IMR-90 (cell line): ENCODE data around the gene YJEFN3. TPM values are rescaled to one million over a fixed set of nuclear protein-coding genes. Genes with fewer than 3 reads are reported as not detected.
A peak's percentile ranks its signal among the peaks of the same experiment; 100 is the strongest.

ENCODE experiments used
- ATAC-seq: fragments of 200-7000 bp; cut with Tn5 transposase; 2 replicates; pipeline ENCODE4 v1.9.1; 2020; ENCODE audit warnings: low read depth, mild to moderate bottlenecking, moderate library complexity
- BruUV-seq: library from RNA; stranded (reverse); fragments of 400-500 nt; replicated peaks from 2 replicates; lab custom pipeline; 2021; lab: Mats Ljungman, UMichigan
- CTCF ChIA-PET: fragments of 300-600 bp; formaldehyde crosslinking; extraction: SDS; loops from one replicate; lab custom pipeline; 2021; ENCODE audit warnings: antibody characterized with exemption; lab: Yijun Ruan, JAX
- POLR2A ChIA-PET: fragments of 300-600 bp; sonication (Branson Sonifier 250); formaldehyde crosslinking; loops from one replicate; lab custom pipeline; 2022; ENCODE audit warnings: antibody characterized with exemption; ENCODE audit not compliant: unreplicated experiment; lab: Charles Lee
- DNase-seq: peaks from one replicate; pipeline ENCODE4 v3.0.0; 2013
- H2AFZ ChIP-seq: replicated peaks from 2 replicates; pipeline ENCODE3; 2013; ENCODE audit warnings: low read length, mild to moderate bottlenecking; ENCODE audit not compliant: poor library complexity
- H2AK5ac ChIP-seq: 2 replicates; pipeline ENCODE4 v1.6.1; 2013; ENCODE audit warnings: low read depth, low read length, inconsistent platforms
- H2AK9ac ChIP-seq: replicated peaks from 2 replicates; pipeline ENCODE3; 2013; ENCODE audit warnings: mild to moderate bottlenecking, low read depth, low read length, moderate library complexity; ENCODE audit not compliant: poor library complexity
- H2BK120ac ChIP-seq: 2 replicates; pipeline ENCODE4 v1.6.1; 2013; ENCODE audit warnings: low read depth, low read length, inconsistent platforms
- H2BK15ac ChIP-seq: 3 replicates; pipeline ENCODE4 v1.6.1; 2013; ENCODE audit warnings: low read depth, low read length, inconsistent platforms
- H2BK20ac ChIP-seq: 2 replicates; pipeline ENCODE4 v1.6.1; 2013; ENCODE audit warnings: low read depth, mild to moderate bottlenecking, inconsistent platforms, low read length, moderate library complexity
- H2BK5ac ChIP-seq: 2 replicates; pipeline ENCODE4 v1.6.1; 2013; ENCODE audit warnings: mild to moderate bottlenecking, low read depth, low read length, inconsistent platforms; ENCODE audit not compliant: poor library complexity, severe bottlenecking
- H3K14ac ChIP-seq: replicated peaks from 2 replicates; pipeline ENCODE4 v1.6.1; 2013; ENCODE audit warnings: low read depth, low read length, inconsistent platforms
- H3K18ac ChIP-seq: 2 replicates; pipeline ENCODE4 v1.6.1; 2013; ENCODE audit warnings: low read depth, low read length, control low read depth
- H3K23ac ChIP-seq: 2 replicates; pipeline ENCODE4 v1.6.1; 2013; ENCODE audit warnings: low read depth, low read length, inconsistent platforms
- H3K27ac ChIP-seq: 2 replicates; pipeline ENCODE4 v1.5.1; 2013; ENCODE audit warnings: mild to moderate bottlenecking, control low read depth, low read length; ENCODE audit not compliant: insufficient read depth
- H3K27me3 ChIP-seq: 2 replicates; pipeline ENCODE4 v1.6.1; 2013; ENCODE audit warnings: low read length; ENCODE audit not compliant: control insufficient read depth, insufficient read depth
- H3K36me3 ChIP-seq: 2 replicates; pipeline ENCODE4 v1.6.1; 2013; ENCODE audit warnings: low read length, mixed read lengths; ENCODE audit not compliant: control insufficient read depth, insufficient read depth
- H3K4ac ChIP-seq: 2 replicates; pipeline ENCODE4 v1.6.1; 2013; ENCODE audit warnings: low read depth, low read length, inconsistent platforms
- H3K4me1 ChIP-seq: 2 replicates; pipeline ENCODE4 v1.6.1; 2013; ENCODE audit warnings: low read length, mixed read lengths; ENCODE audit not compliant: control insufficient read depth, insufficient read depth
- H3K4me2 ChIP-seq: 2 replicates; pipeline ENCODE4 v1.6.1; 2013; ENCODE audit warnings: low read depth, mild to moderate bottlenecking, control low read depth, low read length, moderate library complexity
- H3K4me3 ChIP-seq: 2 replicates; pipeline ENCODE4 v1.5.1; 2013; ENCODE audit warnings: low read depth, mild to moderate bottlenecking, control low read depth, low read length, moderate library complexity; ENCODE audit not compliant: insufficient read depth
- H3K56ac ChIP-seq: 2 replicates; pipeline ENCODE4 v1.6.1; 2013; ENCODE audit warnings: low read length, inconsistent platforms; ENCODE audit not compliant: insufficient read depth; ENCODE audit errors: extremely low read depth
- H3K79me1 ChIP-seq, 2 experiments: 2 replicates each; pipeline ENCODE4 v1.6.1; 2013; ENCODE audit warnings: low read length in 2 of 2, inconsistent platforms in 1 of 2, low read depth in 1 of 2
- H3K9ac ChIP-seq: 2 replicates; pipeline ENCODE4 v1.6.1; 2013; ENCODE audit warnings: low read depth, low read length, control low read depth
- H3K9me1 ChIP-seq: 2 replicates; pipeline ENCODE4 v1.6.1; 2013; ENCODE audit warnings: low read length, inconsistent platforms; ENCODE audit not compliant: insufficient read depth
- H3K9me3 ChIP-seq: 2 replicates; pipeline ENCODE4 v1.6.1; 2013; ENCODE audit warnings: low read length; ENCODE audit not compliant: control insufficient read depth, insufficient read depth
- H4K20me1 ChIP-seq: 2 replicates; pipeline ENCODE4 v1.6.1; 2013; ENCODE audit warnings: low read length, inconsistent platforms; ENCODE audit not compliant: insufficient read depth
- H4K5ac ChIP-seq: 2 replicates; pipeline ENCODE4 v1.6.1; 2013; ENCODE audit warnings: mild to moderate bottlenecking, low read depth, low read length, control low read depth
- H4K8ac ChIP-seq, 2 experiments: 2 replicates each; pipeline ENCODE4 v1.6.1; 2013; ENCODE audit warnings: low read depth in 2 of 2, low read length in 2 of 2, control low read depth in 1 of 2, inconsistent platforms in 1 of 2
- H4K91ac ChIP-seq: 2 replicates; pipeline ENCODE4 v1.6.1; 2013; ENCODE audit warnings: low read depth, low read length, inconsistent platforms; ENCODE audit not compliant: insufficient read depth
- WGBS, 2 experiments: methylation state at CpG; one replicate each; pipeline versions ENCODE4 v1.1.5 to v1.1.7; 2013; ENCODE audit warnings: missing lambda C conversion rate in 2 of 2; ENCODE audit not compliant: insufficient read length in 1 of 2; ENCODE audit errors: extremely low coverage in 2 of 2; 5-methylcytosine and 5-hydroxymethylcytosine counted together
- dilution Hi-C: fragments of 300-500 bp; cut with HindIII; formaldehyde crosslinking; loops from one replicate; pipeline ENCODE4 v1.14.3; 2018; ENCODE audit warnings: low sequenced_read_pairs; ENCODE audit not compliant: unreplicated experiment
- in situ Hi-C: fragments of 300-500 bp; cut with MboI; formaldehyde crosslinking; loops from 3 replicates; pipeline ENCODE4 v1.14.3; 2019; ENCODE audit warnings: low sequenced_read_pairs, inconsistent platforms, mixed read lengths
- intact Hi-C: fragments of 100-400 bp; cut with micrococcal nuclease; formaldehyde crosslinking; loops from 2 replicates; pipeline ENCODE4 v1.10.0; 2022
- polyA plus RNA-seq, 3 experiments: library from polyadenylated mRNA; depleted of rRNA; stranded (reverse); fragments of >200 nt; gene quantifications; 2 replicates each; pipeline ENCODE4 v1.2.3, GENCODE V29; 2012; ENCODE audit warnings: low replicate concordance in 1 of 3
- total RNA-seq: library from RNA; depleted of rRNA; stranded (reverse); fragments of >200 nt; gene quantifications from 2 replicates; pipeline ENCODE4 v1.2.3, GENCODE V29; 2012
- TF ChIP-seq, protein P1 (sequence below): fragments of 150-350 bp; IDR thresholded peaks from 2 replicates; pipeline ENCODE4 v1.6.1; 2017; ENCODE audit warnings: mild to moderate bottlenecking, antibody characterized with exemption, low read length, low read depth
- TF ChIP-seq, protein P2 (sequence below): fragments of 150-350 bp; IDR thresholded peaks from 2 replicates; pipeline ENCODE4 v1.6.1; 2016; ENCODE audit warnings: low read depth, mild to moderate bottlenecking, low read length, moderate library complexity, borderline replicate concordance

YJEFN3 gene
- total and polyA plus RNA-seq, 2 of the 4 experiments (the other 2 are of a cell fraction): 0.72 to 4.0 TPM

DNA sequence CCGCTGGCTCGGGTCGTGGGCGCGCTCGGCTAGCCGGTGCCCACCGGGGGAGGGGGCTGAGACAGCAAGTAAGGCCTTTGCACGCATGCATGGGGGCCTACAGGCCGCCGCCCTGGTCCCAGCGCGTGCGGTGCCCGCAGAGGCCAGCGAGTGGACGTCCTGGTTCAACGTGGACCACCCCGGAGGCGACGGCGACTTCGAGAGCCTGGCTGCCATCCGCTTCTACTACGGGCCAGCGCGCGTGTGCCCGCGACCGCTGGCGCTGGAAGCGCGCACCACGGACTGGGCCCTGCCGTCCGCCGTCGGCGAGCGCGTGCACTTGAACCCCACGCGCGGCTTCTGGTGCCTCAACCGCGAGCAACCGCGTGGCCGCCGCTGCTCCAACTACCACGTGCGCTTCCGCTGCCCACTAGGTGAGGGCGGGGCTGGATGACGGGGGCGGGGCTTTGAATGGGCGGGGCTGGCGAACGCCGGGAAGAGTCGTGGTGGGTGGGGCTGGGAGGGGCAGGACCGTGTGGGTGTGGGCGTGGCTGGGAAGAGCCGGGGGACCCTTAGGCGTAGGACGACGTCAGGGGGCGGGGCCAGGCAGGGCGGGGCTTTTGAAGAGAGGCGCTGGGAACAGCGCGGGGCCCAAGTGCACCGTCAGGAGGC is 11.5 kb downstream of the YJEFN3 start:
- peak; percentile 62 for ATAC-seq
- WGBS, 2 experiments: 22% methylated on average over 40 of the region's 74 CpGs; no CpG with 5 or more reads in 1 of the 2 experiments

More for the DNA sequence above, 11.5 kb downstream of the YJEFN3 start:
- no peaks in the 10 kb centered on the region; the same call in 1 of the 2 replicates for H3K4me1 ChIP-seq
- no peaks in the 10 kb centered on the region; the same call in 1 of the 2 replicates for H3K9me3 ChIP-seq
- H2BK120ac ChIP-seq: no peak overlapping the region
- BruUV-seq: no TSS peak
- no peak overlapping the region for H4K91ac ChIP-seq
- intact Hi-C loops: no loop called here
- no peak overlapping the region for H2BK15ac ChIP-seq
- H2AFZ ChIP-seq: peak overlapping the region; percentile 84
- H3K23ac ChIP-seq: no peak overlapping the region
- no peak overlapping the region for H4K5ac ChIP-seq
- H4K20me1 ChIP-seq: no peaks in the 10 kb centered on the region; the same call in 1 of the 2 replicates
- H3K36me3 ChIP-seq: no peaks in the 10 kb centered on the region
- dilution Hi-C loops: no loop called here
- H3K79me1 ChIP-seq: no peaks in the 10 kb centered on the region
- no peak overlapping the region for H3K14ac ChIP-seq
- no peak overlapping the region for H3K56ac ChIP-seq
- no peak overlapping the region for H4K8ac ChIP-seq
- H2AK9ac ChIP-seq: no peak overlapping the region
- peak; percentile 46 for DNase-seq
- in situ Hi-C loops: loop anchor here (25.0 kb wide), 1 partner anchor 422 kb away; no protein-coding TSS in a partner anchor
- no peak overlapping the region; the same call in 1 of the 2 replicates for H3K4me3 ChIP-seq
- CTCF ChIA-PET: interaction anchor here (1.1 kb wide), 1 partner anchor 13 kb away, joined by 3 read pairs; no protein-coding TSS in a partner anchor
- H2AK5ac ChIP-seq: no peak overlapping the region
- no peak overlapping the region for H3K4ac ChIP-seq
- peak overlapping the region; percentile 78 for H3K4me2 ChIP-seq
- H2BK5ac ChIP-seq: no peak overlapping the region
- no peak overlapping the region for H3K27ac ChIP-seq
- TF ChIP-seq, protein P1, sequence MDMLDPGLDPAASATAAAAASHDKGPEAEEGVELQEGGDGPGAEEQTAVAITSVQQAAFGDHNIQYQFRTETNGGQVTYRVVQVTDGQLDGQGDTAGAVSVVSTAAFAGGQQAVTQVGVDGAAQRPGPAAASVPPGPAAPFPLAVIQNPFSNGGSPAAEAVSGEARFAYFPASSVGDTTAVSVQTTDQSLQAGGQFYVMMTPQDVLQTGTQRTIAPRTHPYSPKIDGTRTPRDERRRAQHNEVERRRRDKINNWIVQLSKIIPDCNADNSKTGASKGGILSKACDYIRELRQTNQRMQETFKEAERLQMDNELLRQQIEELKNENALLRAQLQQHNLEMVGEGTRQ: peak; percentile 29; the same call in 1 of the 2 replicates
- TF ChIP-seq, protein P2, sequence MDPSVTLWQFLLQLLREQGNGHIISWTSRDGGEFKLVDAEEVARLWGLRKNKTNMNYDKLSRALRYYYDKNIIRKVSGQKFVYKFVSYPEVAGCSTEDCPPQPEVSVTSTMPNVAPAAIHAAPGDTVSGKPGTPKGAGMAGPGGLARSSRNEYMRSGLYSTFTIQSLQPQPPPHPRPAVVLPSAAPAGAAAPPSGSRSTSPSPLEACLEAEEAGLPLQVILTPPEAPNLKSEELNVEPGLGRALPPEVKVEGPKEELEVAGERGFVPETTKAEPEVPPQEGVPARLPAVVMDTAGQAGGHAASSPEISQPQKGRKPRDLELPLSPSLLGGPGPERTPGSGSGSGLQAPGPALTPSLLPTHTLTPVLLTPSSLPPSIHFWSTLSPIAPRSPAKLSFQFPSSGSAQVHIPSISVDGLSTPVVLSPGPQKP: no peak
- peaks cover 25% of the 10 kb centered on the region for H3K27me3 ChIP-seq
- no peaks in the 10 kb centered on the region for H3K9me1 ChIP-seq
- no peak overlapping the region for H3K18ac ChIP-seq
- H2BK20ac ChIP-seq: no peak overlapping the region
- H3K9ac ChIP-seq: no peak overlapping the region
- POLR2A ChIA-PET: no interaction called here
